IgD-negative memory B cell (primary cell): ENCODE data around the gene ASTN2. TPM values are rescaled to one million over a fixed set of nuclear protein-coding genes. Genes with fewer than 3 reads are reported as not detected.
A peak's percentile ranks its signal among the peaks of the same experiment; 100 is the strongest.

Source experiments
- H3K27ac Mint-ChIP-seq, 3 donors: one replicate each; pipeline ENCODE4 v1.8.0; 2020 to 2022; ENCODE audit warnings: mild to moderate bottlenecking in 3 of 3, mixed read lengths in 3 of 3, moderate library complexity in 1 of 3
- H3K27me3 Mint-ChIP-seq: one replicate; pipeline ENCODE4 v1.8.0; 2021; ENCODE audit warnings: mixed read lengths
- H3K36me3 Mint-ChIP-seq: one replicate; pipeline ENCODE4 v1.8.0; 2020; ENCODE audit warnings: mild to moderate bottlenecking, mixed read lengths
- H3K4me1 Mint-ChIP-seq, 3 donors: one replicate each; pipeline ENCODE4 v1.8.0; 2020 to 2022; ENCODE audit warnings: mixed read lengths in 3 of 3, mild to moderate bottlenecking in 1 of 3
- H3K4me3 Mint-ChIP-seq, 4 donors: one replicate each; pipeline ENCODE4 v1.8.0; 2020 to 2022; ENCODE audit warnings: mild to moderate bottlenecking in 4 of 4, mixed read lengths in 4 of 4, moderate library complexity in 3 of 4
- H3K9me3 Mint-ChIP-seq, 3 donors: one replicate each; pipeline ENCODE4 v1.8.0; 2020 to 2021; ENCODE audit warnings: mixed read lengths in 3 of 3, mild to moderate bottlenecking in 1 of 3
- polyA plus RNA-seq: library from polyadenylated mRNA; unstranded; fragments of 300-500 nt; fragmentation: Illumina TruSeq; gene quantifications from one replicate; pipeline ENCODE4 v1.2.3, GENCODE V29; 2021

The ASTN2 gene
- polyA plus RNA-seq, 1 donor from 2014 or later, result 2.7 TPM

GRCh38 chr9:117104716-117105495 is 310.0 kb downstream of the ASTN2 start:
- H3K9me3 Mint-ChIP-seq, result peaks cover 0 to 4% (median 0%) of the 10 kb centered on the region in 3 donors
- no peak overlapping the region for H3K27ac Mint-ChIP-seq
- no peaks in the 10 kb centered on the region for H3K4me1 Mint-ChIP-seq

GRCh38 chr9:117104206-117104605 is 310.7 kb downstream of the ASTN2 start:
- Mint-ChIP-seq H3K4me1 (no peaks in the 10 kb centered on the region), H3K27ac (no peak overlapping the region), H3K27me3 (no peaks in the 10 kb centered on the region), H3K9me3 (peaks cover 0 to 7% (median 0%) of the 10 kb centered on the region in 3 donors), H3K36me3 (no peaks in the 10 kb centered on the region), H3K4me3 (no peak overlapping the region)

More at GRCh38 chr9:117104716-117105495, 310.0 kb downstream of the ASTN2 start:
- Mint-ChIP-seq H3K36me3 (no peaks in the 10 kb centered on the region), H3K4me3 (no peak overlapping the region), H3K27me3 (no peaks in the 10 kb centered on the region)

GRCh38 chr9:117103438-117104110 is 311.3 kb downstream of the ASTN2 start:
- no peak overlapping the region for H3K27ac Mint-ChIP-seq
- no peak overlapping the region for H3K4me3 Mint-ChIP-seq
- no peaks in the 10 kb centered on the region for H3K36me3 Mint-ChIP-seq
- peaks cover 0 to 7% (median 0%) of the 10 kb centered on the region in 3 donors for H3K9me3 Mint-ChIP-seq
- H3K27me3 Mint-ChIP-seq, result no peaks in the 10 kb centered on the region
- no peaks in the 10 kb centered on the region for H3K4me1 Mint-ChIP-seq

- H3K27me3 Mint-ChIP-seq, result no peaks in the 10 kb centered on the region
Observed at GRCh38 chr9:117101008-117101407, 313.8 kb downstream of the ASTN2 start.

DNA sequence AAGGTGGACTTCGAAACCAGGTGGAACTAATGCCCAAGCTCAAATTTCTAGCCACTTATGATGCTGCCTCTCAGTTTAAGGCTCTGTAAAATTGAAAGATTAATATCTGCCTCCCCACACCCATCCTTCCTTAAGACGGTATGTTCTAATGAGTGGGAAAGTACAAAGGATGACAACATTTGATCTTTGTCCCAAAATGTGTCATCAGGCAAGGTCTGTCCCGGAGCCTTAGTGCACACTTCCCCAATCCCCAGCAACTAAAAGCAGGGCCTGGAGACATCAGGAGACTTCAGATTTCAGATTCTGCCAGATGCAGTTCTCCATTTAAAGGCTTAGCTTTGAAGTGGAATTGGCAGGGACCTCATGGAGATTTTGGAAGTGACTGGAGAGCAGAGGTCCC is 316.5 kb downstream of the ASTN2 start:
- H3K27me3 Mint-ChIP-seq, result no peaks in the 10 kb centered on the region
- no peak overlapping the region for H3K27ac Mint-ChIP-seq

More at GRCh38 chr9:117101008-117101407, 313.8 kb downstream of the ASTN2 start:
- H3K9me3 Mint-ChIP-seq, result peaks cover under 1 to 7% (median 2%) of the 10 kb centered on the region in 3 donors
- no peak overlapping the region for H3K4me3 Mint-ChIP-seq
- no peaks in the 10 kb centered on the region for H3K36me3 Mint-ChIP-seq
- H3K27ac Mint-ChIP-seq, result no peak overlapping the region
- H3K4me1 Mint-ChIP-seq, result no peaks in the 10 kb centered on the region

DNA sequence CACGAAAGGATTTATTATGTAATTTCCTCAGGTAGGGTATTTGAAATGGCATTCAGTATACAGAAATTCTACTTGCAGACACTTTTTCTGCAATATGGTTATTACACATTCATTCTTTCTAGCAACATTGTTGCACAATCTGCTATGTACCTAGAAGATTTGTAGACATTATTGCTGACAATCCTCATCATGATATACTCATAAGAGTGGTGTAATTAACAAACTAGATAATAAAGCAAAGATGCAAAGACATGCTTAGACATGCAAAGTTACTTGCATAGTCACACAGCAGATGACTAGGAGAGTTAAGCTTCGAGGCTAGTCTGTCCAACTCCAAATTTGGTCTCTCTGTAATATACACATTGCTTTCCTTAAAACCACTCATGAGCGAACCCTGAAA is 317.1 kb downstream of the ASTN2 start:
- Mint-ChIP-seq H3K27ac (no peak overlapping the region), H3K4me1 (no peaks in the 10 kb centered on the region), H3K36me3 (no peaks in the 10 kb centered on the region), H3K9me3 (peaks cover 2 to 7% (median 2%) of the 10 kb centered on the region in 3 donors), H3K4me3 (no peak overlapping the region), H3K27me3 (no peaks in the 10 kb centered on the region)

More for the DNA sequence above, 316.5 kb downstream of the ASTN2 start:
- Mint-ChIP-seq H3K4me1 (no peaks in the 10 kb centered on the region), H3K36me3 (no peaks in the 10 kb centered on the region), H3K4me3 (no peak overlapping the region), H3K9me3 (peaks cover 2 to 7% (median 2%) of the 10 kb centered on the region in 3 donors)

DNA sequence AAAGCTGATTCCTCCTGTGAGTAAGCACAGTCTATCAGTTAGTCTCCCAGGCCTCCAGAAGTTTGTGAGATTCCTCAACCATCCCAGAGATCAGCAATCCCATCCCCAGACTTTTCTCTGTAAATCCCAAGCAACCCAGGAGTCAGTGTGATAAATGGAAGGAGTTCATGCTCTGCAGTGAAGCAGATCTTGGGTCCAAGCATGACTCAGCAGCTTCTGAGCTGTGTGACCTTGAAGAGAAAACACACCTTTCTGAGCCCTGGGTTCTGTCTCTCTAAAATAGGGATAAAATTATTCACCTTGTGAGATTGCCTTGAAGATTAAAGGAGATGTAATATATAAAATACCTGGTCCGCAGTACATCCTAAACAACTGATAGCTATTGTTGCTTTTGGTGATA is 318.7 kb downstream of the ASTN2 start:
- Mint-ChIP-seq H3K36me3 (no peaks in the 10 kb centered on the region), H3K4me3 (no peak overlapping the region), H3K9me3 (peaks cover 2 to 7% (median 2%) of the 10 kb centered on the region in 3 donors), H3K27me3 (no peaks in the 10 kb centered on the region), H3K27ac (no peak overlapping the region), H3K4me1 (no peaks in the 10 kb centered on the region)

DNA sequence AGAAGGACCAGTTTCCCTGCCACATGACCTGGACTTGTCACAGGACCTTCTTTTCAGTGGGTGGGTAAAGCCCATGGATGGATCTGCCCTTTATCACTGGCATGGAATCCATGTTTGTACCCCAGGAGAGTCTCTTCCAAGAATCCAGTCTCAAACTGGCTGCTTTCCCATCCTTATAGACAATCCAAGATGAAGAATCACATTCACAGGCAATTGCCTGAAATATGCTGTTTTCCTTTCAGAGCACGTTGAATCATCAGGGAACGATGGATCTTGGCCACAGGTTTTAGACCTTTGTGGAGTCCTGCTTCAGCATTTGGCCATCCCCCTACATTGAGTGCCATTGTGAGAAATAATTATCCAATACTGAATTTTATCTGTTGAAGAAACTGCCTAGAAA is 319.8 kb downstream of the ASTN2 start:
- H3K9me3 Mint-ChIP-seq, result peaks cover 2 to 4% (median 3%) of the 10 kb centered on the region in 3 donors
- no peak overlapping the region for H3K4me3 Mint-ChIP-seq
- no peak overlapping the region for H3K27ac Mint-ChIP-seq
- no peaks in the 10 kb centered on the region for H3K4me1 Mint-ChIP-seq
- H3K27me3 Mint-ChIP-seq, result peaks cover 1% of the 10 kb centered on the region
- no peaks in the 10 kb centered on the region for H3K36me3 Mint-ChIP-seq

DNA sequence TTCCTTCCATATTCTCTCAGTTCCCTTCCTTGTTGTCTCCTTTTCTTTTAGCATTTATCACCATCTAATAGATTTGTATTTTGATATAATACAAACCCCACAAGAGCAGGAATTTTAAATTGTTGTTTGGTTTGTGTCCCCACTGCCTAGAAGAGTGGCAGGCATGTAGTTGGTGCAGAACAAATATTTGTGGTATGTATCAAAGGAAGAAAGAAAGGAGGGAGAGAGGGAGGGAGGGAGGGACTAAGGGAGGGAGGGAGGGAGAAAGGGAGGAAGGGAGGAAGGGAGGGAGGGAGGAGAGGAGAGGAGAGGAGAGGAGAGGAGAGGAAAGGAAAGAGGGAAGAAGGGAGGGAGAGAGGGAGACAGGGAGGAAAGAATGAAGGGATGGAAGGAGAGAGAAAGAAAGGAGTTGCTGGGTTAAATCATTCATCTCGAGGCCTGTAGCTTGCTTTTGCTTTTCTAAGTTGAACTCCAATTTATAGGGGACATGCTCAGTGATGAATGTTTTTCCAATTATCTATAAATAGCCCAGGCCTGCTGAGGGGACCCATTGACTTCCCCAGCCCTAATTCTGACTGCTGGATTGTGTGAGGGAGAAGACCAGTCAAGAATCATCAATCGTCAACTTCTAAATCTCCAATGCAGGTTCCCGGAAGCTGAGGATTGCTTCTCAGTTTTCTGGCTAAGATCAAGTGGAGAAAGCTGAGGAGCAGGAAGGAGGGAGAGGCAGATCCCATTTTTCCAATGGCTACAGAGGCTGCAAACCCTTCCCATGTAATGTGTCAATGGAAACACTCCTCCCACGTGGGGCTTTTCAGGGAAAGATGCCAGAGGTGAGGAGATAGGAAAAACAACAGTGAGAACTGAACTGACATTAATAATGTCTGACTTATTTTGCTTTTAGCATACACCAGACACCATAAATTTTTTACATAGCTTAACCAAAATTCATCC is 320.7 kb downstream of the ASTN2 start:
- no peaks in the 10 kb centered on the region for H3K4me1 Mint-ChIP-seq
- no peak overlapping the region for H3K4me3 Mint-ChIP-seq
- H3K27ac Mint-ChIP-seq, result no peak overlapping the region
- peaks cover under 1 to 4% (median 2%) of the 10 kb centered on the region in 3 donors for H3K9me3 Mint-ChIP-seq
- no peaks in the 10 kb centered on the region for H3K36me3 Mint-ChIP-seq
- H3K27me3 Mint-ChIP-seq, result peaks cover 1% of the 10 kb centered on the region

DNA sequence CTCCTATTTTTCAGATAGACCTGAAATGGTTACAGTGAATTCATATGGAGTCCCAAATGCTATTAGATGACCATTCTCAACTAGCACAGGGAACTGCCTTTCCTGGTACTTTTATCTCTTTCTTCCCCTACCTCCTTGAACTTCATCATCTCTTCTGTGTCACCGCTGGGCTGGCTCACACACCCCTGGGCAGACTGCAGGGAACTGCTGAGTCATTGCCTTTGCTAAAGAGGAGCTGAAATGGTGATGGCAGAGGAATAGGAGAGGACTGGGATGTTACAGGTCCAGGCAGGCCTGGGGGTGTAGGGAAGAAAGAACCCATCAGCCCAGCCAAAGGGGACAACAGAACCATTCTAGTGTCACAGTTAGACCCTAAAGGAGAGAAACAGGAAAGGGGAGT is 322.3 kb downstream of the ASTN2 start:
- Mint-ChIP-seq H3K36me3 (no peaks in the 10 kb centered on the region), H3K9me3 (peaks cover 0 to 4% (median 0%) of the 10 kb centered on the region in 3 donors), H3K4me1 (no peaks in the 10 kb centered on the region), H3K27ac (no peak overlapping the region), H3K27me3 (peaks cover 1% of the 10 kb centered on the region), H3K4me3 (peak overlapping the region in 1 of 4 donors; percentile 67)

- H3K4me3 Mint-ChIP-seq, result peak overlapping the region in 1 of 4 donors; percentile 30
- no peaks in the 10 kb centered on the region for H3K36me3 Mint-ChIP-seq
- peaks cover 1% of the 10 kb centered on the region for H3K27me3 Mint-ChIP-seq
- peaks cover 0 to 4% (median 0%) of the 10 kb centered on the region in 3 donors for H3K9me3 Mint-ChIP-seq
- no peak overlapping the region for H3K27ac Mint-ChIP-seq
- H3K4me1 Mint-ChIP-seq, result no peaks in the 10 kb centered on the region
Observed at GRCh38 chr9:117091529-117091928, 323.3 kb downstream of the ASTN2 start.

GRCh38 chr9:117088786-117089185 is 326.1 kb downstream of the ASTN2 start:
- H3K4me1 Mint-ChIP-seq, result no peaks in the 10 kb centered on the region
- no peak overlapping the region for H3K4me3 Mint-ChIP-seq
- peaks cover 0 to 2% (median 0%) of the 10 kb centered on the region in 3 donors for H3K9me3 Mint-ChIP-seq
- H3K27me3 Mint-ChIP-seq, result peaks cover 1% of the 10 kb centered on the region
- no peaks in the 10 kb centered on the region for H3K36me3 Mint-ChIP-seq
- no peak overlapping the region for H3K27ac Mint-ChIP-seq

DNA sequence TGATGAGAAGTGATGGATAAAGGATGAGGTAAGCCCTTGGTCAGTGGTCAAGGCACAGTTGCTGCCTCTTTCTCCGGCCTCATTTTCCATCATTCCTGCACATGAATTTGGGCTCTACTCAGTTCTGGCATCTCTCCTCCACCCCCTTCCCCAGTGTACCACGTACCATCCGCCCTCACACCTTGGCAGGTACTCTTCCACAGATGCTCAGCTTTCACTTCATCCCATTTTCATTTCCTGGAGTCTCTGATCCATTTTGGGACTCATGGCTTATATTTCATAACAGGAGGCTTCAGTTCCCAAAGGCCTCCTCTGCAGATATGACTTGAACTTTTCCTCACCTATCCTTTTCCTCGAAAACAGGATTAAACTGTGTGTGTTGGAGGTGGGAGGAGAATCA is 326.7 kb downstream of the ASTN2 start:
- Mint-ChIP-seq H3K4me3 (no peak overlapping the region), H3K4me1 (peaks cover 0 to under 1% (median 0%) of the 10 kb centered on the region in 3 donors)

DNA sequence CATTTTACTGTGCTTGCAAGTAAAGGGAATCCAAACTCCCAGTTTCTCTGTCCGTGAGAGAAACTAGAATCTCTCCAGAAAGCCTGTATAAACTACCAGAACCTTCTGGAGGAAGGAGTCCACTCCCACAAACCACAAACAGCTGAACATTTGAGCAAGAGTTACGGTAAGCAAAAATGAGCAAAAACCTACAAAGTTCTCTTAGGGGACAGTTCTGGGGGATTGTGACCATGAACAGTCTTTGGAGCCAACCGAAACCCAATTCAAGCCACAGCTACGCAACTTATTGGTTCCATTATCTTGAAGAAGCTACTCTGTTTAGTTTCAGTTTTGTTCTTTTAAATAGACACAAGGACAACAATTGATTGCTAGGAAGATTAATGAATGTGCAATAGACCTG is 330.6 kb downstream of the ASTN2 start:
- H3K4me3 Mint-ChIP-seq, result no peak overlapping the region
- peaks cover 0 to 1% (median 0%) of the 10 kb centered on the region in 3 donors for H3K4me1 Mint-ChIP-seq
- H3K36me3 Mint-ChIP-seq, result no peaks in the 10 kb centered on the region
- H3K9me3 Mint-ChIP-seq, result no peaks in the 10 kb centered on the region
- no peaks in the 10 kb centered on the region for H3K27me3 Mint-ChIP-seq
- no peak overlapping the region for H3K27ac Mint-ChIP-seq

More for the DNA sequence above, 326.7 kb downstream of the ASTN2 start:
- H3K27ac Mint-ChIP-seq, result no peak overlapping the region
- H3K9me3 Mint-ChIP-seq, result peaks cover 0 to 2% (median 0%) of the 10 kb centered on the region in 3 donors
- H3K36me3 Mint-ChIP-seq, result no peaks in the 10 kb centered on the region
- peaks cover 1% of the 10 kb centered on the region for H3K27me3 Mint-ChIP-seq
